Gastrocnemius medialis (tissue), 4 donors: ENCODE data around the gene KRTAP9-7. TPM values are rescaled to one million over a fixed set of nuclear protein-coding genes. Genes with fewer than 3 reads are reported as not detected.

Experiments used
- ATAC-seq, 2 donors: fragments of 150-250 bp; one replicate each; pipeline ENCODE4 v1.9.1; 2016
- DNase-seq, 2 donors: peaks; one replicate each; pipeline ENCODE4 v3.0.0-alpha.2; 2019
- H3K27ac ChIP-seq, 4 donors: fragments of 200-600 bp; sonication (generic); 1 replicate in 1 of 4; 2 replicates in 3 of 4; pipeline ENCODE4 v1.5.1; 2016 to 2018; ENCODE audit warnings: mild to moderate bottlenecking in 2 of 4, moderate library complexity in 1 of 4
- H3K27me3 ChIP-seq, 3 donors: fragments of 200-600 bp; sonication (generic) in 2 of 3; 1 replicate in 1 of 3; 2 replicates in 2 of 3; pipeline versions ENCODE4 v1.5.1 to v1.6.0; 2016 to 2019; ENCODE audit warnings: mild to moderate bottlenecking in 1 of 3, moderate library complexity in 1 of 3
- H3K36me3 ChIP-seq, 2 donors: fragments of 200-600 bp; sonication (generic) in 1 of 2; one replicate each; pipeline ENCODE4 v1.5.1; 2017 to 2018
- H3K4me1 ChIP-seq, 2 donors: fragments of 200-600 bp; sonication (generic) in 1 of 2; one replicate each; pipeline ENCODE4 v1.5.1; 2016 to 2017; ENCODE audit warnings: mild to moderate bottlenecking in 2 of 2
- H3K4me3 ChIP-seq, 4 donors: fragments of 200-600 bp; sonication (generic) in 3 of 4; 1 replicate in 1 of 4; 2 replicates in 3 of 4; pipeline ENCODE4 v1.5.1; 2016 to 2019; ENCODE audit warnings: mild to moderate bottlenecking in 2 of 4
- H3K9me3 ChIP-seq, 3 donors: fragments of 200-600 bp; sonication (generic) in 2 of 3; 1 replicate in 1 of 3; 2 replicates in 2 of 3; pipeline ENCODE4 v1.5.1; 2016 to 2019
- POLR2A ChIP-seq, 2 donors: fragments of 450-650 bp; IDR thresholded peaks; one replicate each; pipeline ENCODE4 v1.6.1; 2017; ENCODE audit warnings: antibody characterized with exemption in 2 of 2, mild to moderate bottlenecking in 2 of 2, moderate library complexity in 2 of 2
- in situ Hi-C, 4 donors: fragments of 200-750 bp; cut with MboI; loops; one replicate each; pipeline versions ENCODE4 v1.15.0 to v1.8.0; 2017; ENCODE audit warnings: low sequenced_read_pairs in 4 of 4
- intact Hi-C: fragments of 100-400 bp; cut with DNase I; formaldehyde crosslinking; loops from one replicate; pipeline ENCODE4 v1.15.1; 2023; ENCODE audit warnings: low total_unique reads
- total RNA-seq, 4 donors: library from RNA; depleted of rRNA; stranded (reverse); fragments of >200 nt; gene quantifications; one replicate each; pipeline versions ENCODE4 v1.1.0 to v1.2.3, GENCODE V29; 2016
- TF ChIP-seq, protein P1 (sequence below), 5 experiments: fragments of 450-650 bp in 3 of 5; fragments of 200-600 bp in 2 of 5; sonication (generic) in 2 of 5; IDR thresholded peaks in 4 of 5; conservative IDR thresholded peaks in 1 of 5; 1 replicate in 4 of 5; 2 replicates in 1 of 5; pipeline ENCODE4 v1.5.1; 2016 to 2019; ENCODE audit warnings: antibody characterized with exemption in 5 of 5, mild to moderate bottlenecking in 3 of 5, moderate library complexity in 3 of 5

The KRTAP9-7 gene
- total RNA-seq, 4 donors from 2014 or later, result not detected

DNA sequence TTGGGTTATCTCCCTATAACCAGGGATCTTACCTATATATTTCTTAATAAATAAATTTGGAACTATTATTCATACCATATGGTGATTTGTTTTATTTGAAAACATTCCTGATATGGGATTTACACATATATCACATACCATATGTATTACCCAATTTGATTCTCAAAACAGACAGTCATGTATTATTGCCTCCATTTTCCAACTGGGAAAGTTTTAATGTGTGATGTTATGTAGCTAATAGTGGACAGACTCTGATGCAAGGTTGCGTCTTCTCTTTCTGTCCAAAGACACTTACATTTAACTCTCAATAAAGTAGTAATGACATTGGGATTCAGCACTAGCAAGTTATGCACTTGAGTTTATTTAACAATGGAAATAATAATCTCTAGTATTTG is 19.2 kb upstream of the KRTAP9-7 start:
- no peaks in the 10 kb centered on the region for H3K4me1 ChIP-seq
- no peak for ATAC-seq
- TF ChIP-seq, protein P1, sequence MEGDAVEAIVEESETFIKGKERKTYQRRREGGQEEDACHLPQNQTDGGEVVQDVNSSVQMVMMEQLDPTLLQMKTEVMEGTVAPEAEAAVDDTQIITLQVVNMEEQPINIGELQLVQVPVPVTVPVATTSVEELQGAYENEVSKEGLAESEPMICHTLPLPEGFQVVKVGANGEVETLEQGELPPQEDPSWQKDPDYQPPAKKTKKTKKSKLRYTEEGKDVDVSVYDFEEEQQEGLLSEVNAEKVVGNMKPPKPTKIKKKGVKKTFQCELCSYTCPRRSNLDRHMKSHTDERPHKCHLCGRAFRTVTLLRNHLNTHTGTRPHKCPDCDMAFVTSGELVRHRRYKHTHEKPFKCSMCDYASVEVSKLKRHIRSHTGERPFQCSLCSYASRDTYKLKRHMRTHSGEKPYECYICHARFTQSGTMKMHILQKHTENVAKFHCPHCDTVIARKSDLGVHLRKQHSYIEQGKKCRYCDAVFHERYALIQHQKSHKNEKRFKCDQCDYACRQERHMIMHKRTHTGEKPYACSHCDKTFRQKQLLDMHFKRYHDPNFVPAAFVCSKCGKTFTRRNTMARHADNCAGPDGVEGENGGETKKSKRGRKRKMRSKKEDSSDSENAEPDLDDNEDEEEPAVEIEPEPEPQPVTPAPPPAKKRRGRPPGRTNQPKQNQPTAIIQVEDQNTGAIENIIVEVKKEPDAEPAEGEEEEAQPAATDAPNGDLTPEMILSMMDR (IDR thresholded peaks at IDR 0.05 in 4 of 5, conservative IDR thresholded peaks at IDR 0.05 in 1 of 5), result no peak
- TF ChIP-seq POLR2A (IDR thresholded peaks at IDR 0.05), result no peak
- DNase-seq, result no peak
- H3K36me3 ChIP-seq, result no peaks in the 10 kb centered on the region
- H3K9me3 ChIP-seq, result no peaks in the 10 kb centered on the region
- intact Hi-C loops, result no loop called here
- H3K27ac ChIP-seq, result no peak overlapping the region
- in situ Hi-C loops, result loop anchor here in 1 of 4 donors (25.0 kb wide), 1 partner anchor 94 kb away; the partner anchor contains the start of genes KRTAP4-3 and KRTAP4-4
- no peak overlapping the region for H3K4me3 ChIP-seq
- peaks cover 0 to 32% (median 5%) of the 10 kb centered on the region in 3 donors for H3K27me3 ChIP-seq

DNA sequence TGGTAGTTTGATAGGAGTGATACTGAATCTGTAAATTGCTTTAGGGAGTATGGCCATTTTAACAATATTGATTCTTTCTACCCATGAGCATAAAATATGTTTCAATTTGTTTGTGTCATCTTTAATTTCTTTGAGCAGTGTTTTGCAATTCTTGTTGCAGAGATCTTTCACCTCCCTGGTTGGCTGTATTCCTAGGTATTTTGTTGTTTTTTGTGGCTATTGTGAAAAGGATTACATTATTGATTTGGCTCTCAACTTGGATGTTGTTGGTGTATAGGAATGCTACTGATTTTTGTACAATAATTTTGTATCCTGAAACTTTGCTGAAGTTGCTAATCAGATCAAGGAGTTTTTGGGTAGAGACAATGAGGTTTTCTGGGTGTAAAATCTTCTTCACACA is 17.1 kb upstream of the KRTAP9-7 start:
- H3K4me3 ChIP-seq, result no peak overlapping the region
- in situ Hi-C loops (loop anchor here in 1 of 4 donors (25.0 kb wide), 1 partner anchor 96 kb away; the partner anchor contains the start of genes KRTAP4-3 and KRTAP4-4), intact Hi-C loops (no loop called here)
- no peaks in the 10 kb centered on the region for H3K36me3 ChIP-seq
- TF ChIP-seq, protein P1 (IDR thresholded peaks at IDR 0.05 in 4 of 5, conservative IDR thresholded peaks at IDR 0.05 in 1 of 5), result no peak
- no peak for TF ChIP-seq POLR2A (IDR thresholded peaks at IDR 0.05)
- no peaks in the 10 kb centered on the region for H3K9me3 ChIP-seq
- DNase-seq (no peak), ATAC-seq (no peak)
- H3K27ac ChIP-seq, result no peak overlapping the region
- peaks cover 0 to 26% (median 5%) of the 10 kb centered on the region in 3 donors for H3K27me3 ChIP-seq
- H3K4me1 ChIP-seq, result no peaks in the 10 kb centered on the region

DNA sequence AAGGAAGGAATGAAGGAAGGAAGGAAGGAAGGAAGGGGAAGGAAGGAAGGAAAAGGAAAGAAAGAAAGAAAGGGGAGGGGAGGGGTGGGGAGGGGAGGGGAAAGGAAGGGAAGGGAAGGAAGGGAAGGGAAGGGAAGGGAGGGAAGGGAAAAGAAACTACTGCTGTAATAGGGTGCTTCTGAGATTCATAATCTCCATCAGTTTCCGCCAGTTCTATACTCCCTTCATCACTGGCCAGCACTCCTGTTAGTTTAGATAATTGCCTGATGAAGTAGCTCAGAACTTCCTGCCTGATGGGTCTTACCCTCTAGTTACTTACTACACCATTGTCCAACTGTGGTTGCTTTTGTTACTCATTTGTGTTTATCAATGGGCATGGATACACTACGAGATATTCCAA is 12.3 kb upstream of the KRTAP9-7 start:
- no peak overlapping the region for H3K27ac ChIP-seq
- no peaks in the 10 kb centered on the region for H3K36me3 ChIP-seq
- intact Hi-C loops, result no loop called here
- H3K9me3 ChIP-seq, result no peaks in the 10 kb centered on the region
- no peaks in the 10 kb centered on the region for H3K4me1 ChIP-seq
- no peak overlapping the region for H3K4me3 ChIP-seq
- ATAC-seq (no peak), DNase-seq (no peak)
- in situ Hi-C loops, result loop anchor here in 1 of 4 donors (25.0 kb wide), 1 partner anchor 101 kb away; the partner anchor contains the start of genes KRTAP4-3 and KRTAP4-4
- H3K27me3 ChIP-seq, result peaks cover 0 to 14% (median 0%) of the 10 kb centered on the region in 3 donors
- TF ChIP-seq POLR2A (IDR thresholded peaks at IDR 0.05), result no peak
- TF ChIP-seq, protein P1 (IDR thresholded peaks at IDR 0.05 in 4 of 5, conservative IDR thresholded peaks at IDR 0.05 in 1 of 5), result no peak

DNA sequence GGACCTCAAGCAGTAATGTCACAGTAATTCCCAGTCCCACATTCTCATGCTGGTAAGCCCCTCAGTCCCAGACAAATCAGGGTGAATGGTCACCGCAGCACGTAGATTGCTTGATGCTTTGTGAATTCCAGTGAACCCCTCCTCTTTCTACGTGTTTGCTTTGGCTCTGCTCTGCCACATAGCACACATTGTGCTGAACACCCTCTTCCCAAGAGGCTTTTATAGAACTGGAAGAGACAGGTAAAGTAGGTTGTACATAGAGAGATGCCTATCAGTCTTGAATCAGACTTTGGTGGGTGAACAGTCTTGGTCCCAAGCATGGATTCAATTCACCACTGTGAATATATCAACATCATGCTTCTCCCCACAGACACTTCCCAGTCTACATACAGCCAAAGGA is 10.9 kb upstream of the KRTAP9-7 start:
- Histone ChIP-seq H3K27ac (no peak overlapping the region), H3K36me3 (no peaks in the 10 kb centered on the region), H3K27me3 (peaks cover 0 to 3% (median 0%) of the 10 kb centered on the region in 3 donors), H3K9me3 (no peaks in the 10 kb centered on the region), H3K4me3 (no peak overlapping the region), H3K4me1 (no peaks in the 10 kb centered on the region)
- TF ChIP-seq, protein P1 (IDR thresholded peaks at IDR 0.05 in 4 of 5, conservative IDR thresholded peaks at IDR 0.05 in 1 of 5), result no peak
- TF ChIP-seq POLR2A (IDR thresholded peaks at IDR 0.05), result no peak
- in situ Hi-C loops (loop anchor here in 1 of 4 donors (25.0 kb wide), 1 partner anchor 102 kb away; the partner anchor contains the start of genes KRTAP4-3 and KRTAP4-4), intact Hi-C loops (no loop called here)
- ATAC-seq (no peak), DNase-seq (no peak)
